Measurements from ENCODE around the gene SLC7A7. TPM values are rescaled to one million over a fixed set of nuclear protein-coding genes. Genes with fewer than 3 reads are reported as not detected.
A peak's percentile ranks its signal among the peaks of the same experiment; 100 is the strongest.
"Not testable (repeated sequence)": the region's sequence is repeated elsewhere in the genome, so short reads cannot be mapped to it uniquely, and the experiment has no call there.

SLC7A7 gene
- total and polyA plus RNA-seq, 4 donors, result 28.0 to 113 (median 48.2) TPM

DNA sequence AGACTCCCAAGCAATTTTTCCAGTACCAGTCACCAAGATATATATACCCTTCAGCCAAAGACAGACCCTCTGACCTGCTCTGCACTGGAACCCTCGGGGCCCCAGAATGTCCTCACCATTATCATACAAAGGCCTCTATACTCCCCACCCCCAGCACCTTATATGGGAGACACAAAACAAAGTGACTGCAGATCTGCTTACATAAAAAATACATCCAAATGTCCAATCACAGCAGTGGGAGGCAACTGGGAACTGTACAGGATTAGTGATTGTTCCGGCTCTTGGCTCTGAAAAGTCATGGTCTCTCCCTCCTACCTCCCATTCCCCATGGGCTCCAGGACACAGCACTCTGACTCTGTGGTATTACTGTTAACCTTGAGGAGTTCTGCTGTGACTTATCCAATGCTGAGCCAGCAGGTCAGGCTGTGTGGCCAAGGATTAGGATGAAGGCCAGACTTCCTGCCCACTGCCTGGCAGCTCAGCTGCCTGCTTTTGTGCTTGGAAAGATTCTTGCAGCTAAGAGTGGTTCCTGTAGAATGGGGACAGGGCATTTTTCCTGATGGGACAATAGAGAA is 35.0 kb downstream of the SLC7A7 start:
- no peaks in the 10 kb centered on the region for H3K4me1 ChIP-seq (ENCODE audit: control insufficient read depth in 5 of 5, insufficient read depth in 5 of 5, low read length in 5 of 5)
- H3K27me3 ChIP-seq (ENCODE audit: control insufficient read depth in 3 of 3, insufficient read depth in 3 of 3, low read length in 2 of 3), result no peaks in the 10 kb centered on the region
- DNase-seq, result no peak
- H3K36me3 ChIP-seq (ENCODE audit: control insufficient read depth in 4 of 4, insufficient read depth in 4 of 4, low read length in 4 of 4), result peaks cover 0 to 3% (median 1%) of the 10 kb centered on the region in 4 donors
- H3K9ac ChIP-seq (ENCODE audit: insufficient read depth in 1 of 2, low read length in 2 of 2), result no peak overlapping the region
- no peaks in the 10 kb centered on the region for H3K9me3 ChIP-seq (ENCODE audit: control insufficient read depth in 4 of 4, insufficient read depth in 3 of 4, low read length in 3 of 4)
- no peak overlapping the region for H3K4me3 ChIP-seq
- TF ChIP-seq, protein P1, sequence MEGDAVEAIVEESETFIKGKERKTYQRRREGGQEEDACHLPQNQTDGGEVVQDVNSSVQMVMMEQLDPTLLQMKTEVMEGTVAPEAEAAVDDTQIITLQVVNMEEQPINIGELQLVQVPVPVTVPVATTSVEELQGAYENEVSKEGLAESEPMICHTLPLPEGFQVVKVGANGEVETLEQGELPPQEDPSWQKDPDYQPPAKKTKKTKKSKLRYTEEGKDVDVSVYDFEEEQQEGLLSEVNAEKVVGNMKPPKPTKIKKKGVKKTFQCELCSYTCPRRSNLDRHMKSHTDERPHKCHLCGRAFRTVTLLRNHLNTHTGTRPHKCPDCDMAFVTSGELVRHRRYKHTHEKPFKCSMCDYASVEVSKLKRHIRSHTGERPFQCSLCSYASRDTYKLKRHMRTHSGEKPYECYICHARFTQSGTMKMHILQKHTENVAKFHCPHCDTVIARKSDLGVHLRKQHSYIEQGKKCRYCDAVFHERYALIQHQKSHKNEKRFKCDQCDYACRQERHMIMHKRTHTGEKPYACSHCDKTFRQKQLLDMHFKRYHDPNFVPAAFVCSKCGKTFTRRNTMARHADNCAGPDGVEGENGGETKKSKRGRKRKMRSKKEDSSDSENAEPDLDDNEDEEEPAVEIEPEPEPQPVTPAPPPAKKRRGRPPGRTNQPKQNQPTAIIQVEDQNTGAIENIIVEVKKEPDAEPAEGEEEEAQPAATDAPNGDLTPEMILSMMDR (IDR thresholded peaks at IDR 0.05; ENCODE audit: control extremely low read depth, extremely low read depth), result no peak
- ATAC-seq (ENCODE audit: insufficient read depth, low FRiP score), result no peak
- WGBS, 2 donors, result 76 to 84% methylated on average over 2 of the region's 2 CpGs
- peak overlapping the region in 1 of 2 donors; percentile 4 for H3K27ac ChIP-seq (ENCODE audit: low read depth in 1 of 2, low read length in 1 of 2)

GRCh38 chr14:22778084-22778483 is 37.2 kb downstream of the SLC7A7 start:
- Histone ChIP-seq H3K27me3 (ENCODE audit: control insufficient read depth in 3 of 3, insufficient read depth in 3 of 3, low read length in 2 of 3) (no peaks in the 10 kb centered on the region), H3K27ac (ENCODE audit: low read depth in 1 of 2, low read length in 1 of 2) (no peak overlapping the region), H3K4me1 (ENCODE audit: control insufficient read depth in 5 of 5, insufficient read depth in 5 of 5, low read length in 5 of 5) (no peaks in the 10 kb centered on the region), H3K4me3 (no peak overlapping the region), H3K36me3 (ENCODE audit: control insufficient read depth in 4 of 4, insufficient read depth in 4 of 4, low read length in 4 of 4) (peaks cover 0 to 14% (median 8%) of the 10 kb centered on the region in 4 donors), H3K9me3 (ENCODE audit: control insufficient read depth in 4 of 4, insufficient read depth in 3 of 4, low read length in 3 of 4) (no peaks in the 10 kb centered on the region), H3K9ac (ENCODE audit: insufficient read depth in 1 of 2, low read length in 2 of 2) (no peak overlapping the region)
- ATAC-seq (ENCODE audit: insufficient read depth, low FRiP score), result no peak
- WGBS, 2 donors, result 82 to 87% methylated on average over 2 of the region's 2 CpGs
- DNase-seq, result no peak
- TF ChIP-seq, protein P1 (IDR thresholded peaks at IDR 0.05; ENCODE audit: control extremely low read depth, extremely low read depth), result no peak

- 91 to 94% methylated on average over 8 of the region's 8 CpGs for WGBS, 2 donors
- H3K9me3 ChIP-seq (ENCODE audit: control insufficient read depth in 4 of 4, insufficient read depth in 3 of 4, low read length in 3 of 4); H3K27me3 ChIP-seq (ENCODE audit: control insufficient read depth in 3 of 3, insufficient read depth in 3 of 3, low read length in 2 of 3); DNase-seq; H3K4me3 ChIP-seq; H3K9ac ChIP-seq (ENCODE audit: insufficient read depth in 1 of 2, low read length in 2 of 2); H3K27ac ChIP-seq (ENCODE audit: low read depth in 1 of 2, low read length in 1 of 2); ATAC-seq (ENCODE audit: insufficient read depth, low FRiP score); H3K4me1 ChIP-seq (ENCODE audit: control insufficient read depth in 5 of 5, insufficient read depth in 5 of 5, low read length in 5 of 5): not testable (repeated sequence)
- peaks cover 0 to 19% (median 9%) of the 10 kb centered on the region in 4 donors for H3K36me3 ChIP-seq (ENCODE audit: control insufficient read depth in 4 of 4, insufficient read depth in 4 of 4, low read length in 4 of 4)
These were observed 38.4 kb downstream of the SLC7A7 start for GRCh38 chr14:22776849-22777248.

- Histone ChIP-seq H3K27ac (ENCODE audit: low read depth in 1 of 2, low read length in 1 of 2) (no peak overlapping the region), H3K9ac (ENCODE audit: insufficient read depth in 1 of 2, low read length in 2 of 2) (no peak overlapping the region), H3K9me3 (ENCODE audit: control insufficient read depth in 4 of 4, insufficient read depth in 3 of 4, low read length in 3 of 4) (no peaks in the 10 kb centered on the region), H3K36me3 (ENCODE audit: control insufficient read depth in 4 of 4, insufficient read depth in 4 of 4, low read length in 4 of 4) (peaks cover 3 to 25% (median 14%) of the 10 kb centered on the region in 4 donors), H3K4me1 (ENCODE audit: control insufficient read depth in 5 of 5, insufficient read depth in 5 of 5, low read length in 5 of 5) (no peaks in the 10 kb centered on the region), H3K27me3 (ENCODE audit: control insufficient read depth in 3 of 3, insufficient read depth in 3 of 3, low read length in 2 of 3) (no peaks in the 10 kb centered on the region), H3K4me3 (no peak overlapping the region)
- ATAC-seq (ENCODE audit: insufficient read depth, low FRiP score) (no peak), DNase-seq (no peak)
- WGBS, 2 donors, result 88 to 94% methylated on average over 2 of the region's 2 CpGs
- TF ChIP-seq, protein P1 (IDR thresholded peaks at IDR 0.05; ENCODE audit: control extremely low read depth, extremely low read depth), result no peak
These were observed 39.0 kb downstream of the SLC7A7 start for GRCh38 chr14:22776215-22776614.

All from lung (tissue), 12 donors.